HG03039 (cell line): ENCODE measurements around the gene ADAM8.
"Not testable (repeated sequence)": the region's sequence is repeated elsewhere in the genome, so short reads cannot be mapped to it uniquely, and the experiment has no call there.

ENCODE experiments used
- ATAC-seq: cut with Tn5 transposase; IDR thresholded peaks from one replicate; pipeline ENCODE4 v1.9.1; 2021; ENCODE audit warnings: mild to moderate bottlenecking, moderate library complexity; ENCODE audit not compliant: unreplicated experiment

ADAM8 gene

GRCh38 chr10:133269367-133269766 lies 7.3 kb downstream of the ADAM8 start:
- ATAC-seq, result no peak

GRCh38 chr10:133268532-133268931 lies 8.1 kb downstream of the ADAM8 start:
- ATAC-seq, result no peak

- ATAC-seq, result no peak
Measured at GRCh38 chr10:133267829-133268228, 8.8 kb downstream of the ADAM8 start.

GRCh38 chr10:133267293-133267692 lies 9.4 kb downstream of the ADAM8 start:
- ATAC-seq, result no peak

- no peak for ATAC-seq
Measured at GRCh38 chr10:133266056-133266795, 10.4 kb downstream of the ADAM8 start.

- ATAC-seq, result not testable (repeated sequence)
Measured at GRCh38 chr10:133265052-133265451, 11.6 kb downstream of the ADAM8 start.

- no peak for ATAC-seq
Measured at GRCh38 chr10:133264461-133264860, 12.2 kb downstream of the ADAM8 start.

- no peak for ATAC-seq
Measured at GRCh38 chr10:133263674-133264073, 13.0 kb downstream of the ADAM8 start.

- no peak for ATAC-seq
Measured at GRCh38 chr10:133262696-133263095, 14.0 kb downstream of the ADAM8 start.

GRCh38 chr10:133261726-133262325 lies 14.8 kb downstream of the ADAM8 start:
- ATAC-seq, result peak; percentile 69

- ATAC-seq, result peak; percentile 42
Measured at GRCh38 chr10:133260895-133261725, 15.6 kb downstream of the ADAM8 start.

- no peak for ATAC-seq
Measured at GRCh38 chr10:133259602-133259989, 17.1 kb downstream of the ADAM8 start.

GRCh38 chr10:133258818-133259601 lies 17.7 kb downstream of the ADAM8 start:
- no peak for ATAC-seq

GRCh38 chr10:133258066-133258817 lies 18.4 kb downstream of the ADAM8 start:
- ATAC-seq, result no peak

- no peak for ATAC-seq
Measured at GRCh38 chr10:133257489-133258065, 19.1 kb downstream of the ADAM8 start.

- no peak for ATAC-seq
Measured at GRCh38 chr10:133255323-133255722, 21.3 kb downstream of the ADAM8 start.

GRCh38 chr10:133254421-133255120 lies 22.1 kb downstream of the ADAM8 start:
- ATAC-seq, result no peak

GRCh38 chr10:133253361-133253955 lies 23.2 kb downstream of the ADAM8 start:
- no peak for ATAC-seq

GRCh38 chr10:133252223-133252552 lies 24.5 kb downstream of the ADAM8 start:
- no peak for ATAC-seq
